Natural killer cell (primary cell): ENCODE results near the gene SH2D5. TPM values are rescaled to one million over a fixed set of nuclear protein-coding genes. Genes with fewer than 3 reads are reported as not detected.

Source experiments
- ATAC-seq, 3 donors: fragments of 150-1000 bp in 2 of 3; fragments of 200-7000 bp in 1 of 3; cut with Tn5 transposase; 1 replicate in 1 of 3; 2 replicates in 2 of 3; pipeline ENCODE4 v1.10.0; 2021; ENCODE audit warnings: mild to moderate bottlenecking in 2 of 3, moderate library complexity in 2 of 3
- DNase-seq, 2 donors: peaks; one replicate each; pipeline versions ENCODE4 v3.0.0 to v3.0.0-alpha.2; 2013 to 2021; ENCODE audit warnings: mixed read lengths in 1 of 2
- H3K27ac ChIP-seq: one replicate; pipeline ENCODE4 v1.5.1; 2013; ENCODE audit warnings: mild to moderate bottlenecking, low read length
- H3K27me3 ChIP-seq: one replicate; pipeline ENCODE4 v1.6.1; 2013; ENCODE audit warnings: low read length; ENCODE audit not compliant: control insufficient read depth, insufficient read depth
- H3K36me3 ChIP-seq: one replicate; pipeline ENCODE4 v1.6.1; 2013; ENCODE audit warnings: low read length; ENCODE audit not compliant: control insufficient read depth, insufficient read depth
- H3K4me1 ChIP-seq: one replicate; pipeline ENCODE4 v1.6.1; 2013; ENCODE audit warnings: low read length; ENCODE audit not compliant: control insufficient read depth, insufficient read depth
- H3K4me3 ChIP-seq: one replicate; pipeline ENCODE4 v1.5.1; 2013; ENCODE audit warnings: low read length
- H3K9me3 ChIP-seq: one replicate; pipeline ENCODE4 v1.6.1; 2013; ENCODE audit warnings: low read length; ENCODE audit not compliant: control insufficient read depth, insufficient read depth
- H3K27ac Mint-ChIP-seq, 2 donors: one replicate each; pipeline ENCODE4 v1.8.0; 2022; ENCODE audit warnings: mild to moderate bottlenecking in 2 of 2, mixed read lengths in 2 of 2, moderate library complexity in 1 of 2
- H3K27me3 Mint-ChIP-seq, 2 donors: one replicate each; pipeline ENCODE4 v1.8.0; 2022; ENCODE audit warnings: low read depth in 2 of 2, mixed read lengths in 2 of 2
- H3K36me3 Mint-ChIP-seq: one replicate; pipeline ENCODE4 v1.8.0; 2022; ENCODE audit warnings: mixed read lengths
- H3K4me1 Mint-ChIP-seq, 2 donors: one replicate each; pipeline ENCODE4 v1.8.0; 2022; ENCODE audit warnings: mixed read lengths in 2 of 2
- H3K4me3 Mint-ChIP-seq: one replicate; pipeline ENCODE4 v1.8.0; 2022; ENCODE audit warnings: mild to moderate bottlenecking, moderate library complexity, mixed read lengths
- H3K9me3 Mint-ChIP-seq, 2 donors: one replicate each; pipeline ENCODE4 v1.8.0; 2022; ENCODE audit warnings: mixed read lengths in 2 of 2
- CTCF ChIP-seq: fragments of 200-600 bp; IDR thresholded peaks from one replicate; pipeline ENCODE4 v1.8.0; 2022; ENCODE audit warnings: antibody characterized with exemption
- WGBS: methylation state at CpG from one replicate; pipeline ENCODE4 v1.1.7; 2013; ENCODE audit warnings: missing lambda C conversion rate; ENCODE audit not compliant: insufficient coverage; 5-methylcytosine and 5-hydroxymethylcytosine counted together
- intact Hi-C: fragments of 100-400 bp; cut with micrococcal nuclease; formaldehyde crosslinking; loops from one replicate; pipeline ENCODE4 v1.14.2; 2022
- total RNA-seq, 4 donors: library from RNA; stranded (reverse); fragments of 120-200 nt in 1 of 4; gene quantifications; one replicate each; pipeline versions ENCODE4 v1.2.3 to v1.2.4, GENCODE V29; 2013 to 2022

The SH2D5 gene
- total RNA-seq, 3 donors from 2014 or later (not counting 1 experiment from before 2014, with no cell fraction given), result not detected

- Histone ChIP-seq H3K4me1 (peaks cover 12% of the 10 kb centered on the region), H3K36me3 (no peaks in the 10 kb centered on the region), H3K9me3 (no peaks in the 10 kb centered on the region), H3K4me3 (no peak overlapping the region), H3K27ac (no peak overlapping the region), H3K27me3 (peaks cover 12% of the 10 kb centered on the region)
- Mint-ChIP-seq H3K27me3 (peaks cover 6 to 15% of the 10 kb centered on the region in 2 donors), H3K4me1 (peaks cover 0 to 8% of the 10 kb centered on the region in 2 donors), H3K36me3 (no peaks in the 10 kb centered on the region), H3K9me3 (no peaks in the 10 kb centered on the region), H3K27ac (no peak overlapping the region), H3K4me3 (no peak overlapping the region)
- WGBS, result 87% methylated on average over 6 of the region's 6 CpGs
- intact Hi-C loops, result no loop called here
- no peak for DNase-seq
- ATAC-seq, result no peak
- no peak for TF ChIP-seq CTCF
These were observed 19.1 kb downstream of the SH2D5 start for GRCh38 chr1:20713440-20713839.

- H3K27me3 Mint-ChIP-seq, result peaks cover 6 to 15% of the 10 kb centered on the region in 2 donors
- Histone ChIP-seq H3K9me3 (no peaks in the 10 kb centered on the region), H3K4me3 (no peak overlapping the region), H3K27me3 (peaks cover 9% of the 10 kb centered on the region), H3K27ac (no peak overlapping the region), H3K4me1 (peaks cover 5% of the 10 kb centered on the region), H3K36me3 (no peaks in the 10 kb centered on the region)
- TF ChIP-seq CTCF, result no peak
- H3K36me3 Mint-ChIP-seq, result no peaks in the 10 kb centered on the region
- H3K27ac Mint-ChIP-seq, result no peak overlapping the region
- peaks cover 0 to 8% of the 10 kb centered on the region in 2 donors for H3K4me1 Mint-ChIP-seq
- H3K4me3 Mint-ChIP-seq, result no peak overlapping the region
- WGBS, result 92% methylated on average over 1 of the region's 6 CpGs
- intact Hi-C loops, result no loop called here
- H3K9me3 Mint-ChIP-seq, result no peaks in the 10 kb centered on the region
- DNase-seq, result no peak
- ATAC-seq, result no peak
These were observed 20.3 kb downstream of the SH2D5 start for GRCh38 chr1:20712215-20712577.

- Mint-ChIP-seq H3K4me1 (peaks cover 0 to 5% of the 10 kb centered on the region in 2 donors), H3K4me3 (no peak overlapping the region), H3K27me3 (peaks cover 6 to 10% of the 10 kb centered on the region in 2 donors), H3K36me3 (no peaks in the 10 kb centered on the region), H3K9me3 (no peaks in the 10 kb centered on the region), H3K27ac (no peak overlapping the region)
- intact Hi-C loops, result no loop called here
- H3K4me1 ChIP-seq, result no peaks in the 10 kb centered on the region
- no peak overlapping the region for H3K4me3 ChIP-seq
- no peaks in the 10 kb centered on the region for H3K36me3 ChIP-seq
- H3K27me3 ChIP-seq, result peaks cover 3% of the 10 kb centered on the region
- no peak for DNase-seq
- no peak overlapping the region for H3K27ac ChIP-seq
- no peaks in the 10 kb centered on the region for H3K9me3 ChIP-seq
- ATAC-seq, result no peak
- TF ChIP-seq CTCF, result no peak
- WGBS, result 89% methylated on average over 29 of the region's 29 CpGs
These were observed 21.0 kb downstream of the SH2D5 start for GRCh38 chr1:20711285-20712214.
